K562 (cell line): ENCODE data around the gene FERMT3. TPM values are rescaled to one million over a fixed set of nuclear protein-coding genes. Genes with fewer than 3 reads are reported as not detected.

Experiments
- ATAC-seq: fragments of 200-7000 bp; cut with Tn5 transposase; 3 replicates; pipeline ENCODE4 v1.9.1; 2020; ENCODE audit warnings: moderate library complexity
- BruUV-seq: library from RNA; stranded (reverse); fragments of 400-500 nt; replicated peaks from 2 replicates; lab custom pipeline; 2021; lab: Mats Ljungman, UMichigan
- CTCF ChIA-PET: fragments of 300-600 bp; formaldehyde crosslinking; extraction: SDS; loops from one replicate; lab custom pipeline; 2021; ENCODE audit warnings: low intra/inter-chr PET ratio; lab: Yijun Ruan, JAX
- POLR2A ChIA-PET: fragments of 300-600, 350-650 bp; sonication (Branson Sonifier 250); formaldehyde crosslinking; extraction: SDS; loops from one replicate; lab custom pipeline; 2021; ENCODE audit warnings: antibody characterized with exemption, inconsistent platforms; lab: Yijun Ruan, JAX
- DNase-seq, 4 experiments: peaks; one replicate each; pipeline versions ENCODE4 v3.0.0 to v3.0.0-alpha.2; 2011 to 2018; ENCODE audit warnings: low spot score in 3 of 4, mixed read lengths in 3 of 4; ENCODE audit errors: extremely low read depth in 1 of 4
- FAIRE-seq: peaks from 2 replicates; lab custom pipeline; 2011; peaks lifted over from hg19 to GRCh38; lab: Jason Lieb, UNC
- H2AFZ ChIP-seq: 2 replicates; pipeline ENCODE4 v1.6.0; 2011; ENCODE audit warnings: low read depth, low read length, control low read depth, inconsistent platforms
- H3K27ac ChIP-seq: fragments of 200-600 bp; 3 replicates; pipeline ENCODE4 v1.8.0; 2011; ENCODE audit warnings: low read depth, mild to moderate bottlenecking, control low read depth, inconsistent platforms, low read length, moderate library complexity, mixed read lengths; ENCODE audit errors: extremely low read depth
- H3K27me3 ChIP-seq, 2 experiments: fragments of 300-600 bp in 1 of 2; 2 replicates in 1 of 2; 3 replicates in 1 of 2; pipeline versions ENCODE4 v1.6.0 to v1.8.0; 2011; ENCODE audit warnings: inconsistent platforms in 2 of 2, low read length in 2 of 2, mild to moderate bottlenecking in 1 of 2, mixed read lengths in 1 of 2, moderate library complexity in 1 of 2; ENCODE audit not compliant: control insufficient read depth in 2 of 2, insufficient read depth in 2 of 2
- H3K36me3 ChIP-seq: fragments of 300-600 bp; 3 replicates; pipeline ENCODE4 v1.8.0; 2011; ENCODE audit warnings: mild to moderate bottlenecking, low read length, inconsistent platforms; ENCODE audit not compliant: control insufficient read depth, insufficient read depth
- H3K4me1 ChIP-seq, 2 experiments: fragments of 200-600 bp in 1 of 2; replicated peaks in 1 of 2; 2 replicates in 1 of 2; 3 replicates in 1 of 2; pipeline versions ENCODE4 v1.5.1 to v1.8.0; 2011; ENCODE audit warnings: inconsistent platforms in 2 of 2, low read length in 2 of 2, mild to moderate bottlenecking in 1 of 2, mixed read lengths in 1 of 2, moderate library complexity in 1 of 2; ENCODE audit not compliant: control insufficient read depth in 2 of 2, insufficient read depth in 2 of 2
- H3K4me2 ChIP-seq: 2 replicates; pipeline ENCODE4 v1.6.1; 2011; ENCODE audit warnings: low read length, control low read depth, inconsistent platforms, mixed read lengths; ENCODE audit not compliant: insufficient read depth
- H3K4me3 ChIP-seq: fragments of 200-600 bp; sonication (generic), shearing (Covaris generic); 2 replicates; pipeline ENCODE4 v1.5.1; 2016; ENCODE audit warnings: control low read depth, inconsistent platforms
- H3K79me2 ChIP-seq: fragments of 200-600 bp; 3 replicates; pipeline ENCODE4 v1.8.0; 2011; ENCODE audit warnings: low read length, inconsistent platforms; ENCODE audit not compliant: control insufficient read depth, insufficient read depth
- H3K9ac ChIP-seq, 2 experiments: 2 replicates each; pipeline versions ENCODE4 v1.6.0 to v1.6.1; 2011; ENCODE audit warnings: low read depth in 2 of 2, low read length in 2 of 2, control low read depth in 1 of 2, inconsistent platforms in 1 of 2, mild to moderate bottlenecking in 1 of 2, mixed read lengths in 1 of 2; ENCODE audit not compliant: insufficient read depth in 1 of 2
- H3K9me1 ChIP-seq: one replicate; pipeline ENCODE4 v1.6.0; 2011; ENCODE audit warnings: inconsistent platforms, mild to moderate bottlenecking, low read length, moderate library complexity; ENCODE audit not compliant: control insufficient read depth, insufficient read depth
- H3K9me3 ChIP-seq: replicated peaks from 2 replicates; pipeline ENCODE4 v1.5.1; 2011; ENCODE audit warnings: low read depth, low read length, inconsistent platforms; ENCODE audit not compliant: control insufficient read depth, insufficient read depth
- H4K20me1 ChIP-seq: replicated peaks from 2 replicates; pipeline ENCODE4 v1.6.1; 2011; ENCODE audit warnings: low read length, inconsistent platforms, mixed read lengths; ENCODE audit not compliant: control insufficient read depth, insufficient read depth
- RBFOX2 ChIP-seq: fragments of 200-400 bp; formaldehyde crosslinking; IDR thresholded peaks from 2 replicates; pipeline ENCODE4 v1.6.1; 2017; ENCODE audit warnings: low read depth, mild to moderate bottlenecking, low read length, moderate library complexity
- ZBTB8A ChIP-seq: fragments of 450-650 bp; IDR thresholded peaks from 2 replicates; pipeline ENCODE4 v1.6.1; 2018; ENCODE audit warnings: mild to moderate bottlenecking, moderate library complexity; ENCODE audit not compliant: partially characterized antibody
- ZFPM2 ChIP-seq: fragments of 250-450 bp; sonication (Bioruptor Pico); IDR thresholded peaks from 2 replicates; pipeline ENCODE4 v1.5.1; 2022; ENCODE audit warnings: mild to moderate bottlenecking
- WGBS: fragments of 100-300 bp; shearing (Covaris generic); methylation state at CpG from one replicate; pipeline ENCODE4 v1.1.6; 2016; ENCODE audit warnings: low coverage, mixed read lengths; ENCODE audit not compliant: insufficient coverage; ENCODE audit errors: missing lambda C conversion rate; 5-methylcytosine and 5-hydroxymethylcytosine counted together
- in situ Hi-C: fragments of 300-500 bp; cut with MboI; formaldehyde crosslinking; loops from 4 replicates; pipeline ENCODE4 v1.15.0; 2018; ENCODE audit warnings: inconsistent platforms, mixed read lengths
- intact Hi-C: fragments of 100-400 bp; cut with micrococcal nuclease; formaldehyde crosslinking; loops from 2 replicates; pipeline ENCODE4 v1.14.2; 2022
- polyA plus RNA-seq, 8 experiments: library from polyadenylated mRNA; depleted of rRNA in 4 of 8; stranded (reverse) in 5 of 8; unstranded in 3 of 8; fragments of >200 nt; fragmentation: Nextera tagmentation in 2 of 8; fragmentation: Illumina TruSeq in 1 of 8; extraction: Ambion mirVana in 2 of 8; extraction: Trizol in 1 of 8; gene quantifications; 2 replicates each; pipeline versions ENCODE4 v1.2.1 to v1.2.3, GENCODE V29; 2011 to 2014; ENCODE audit warnings: inconsistent platforms in 1 of 8, missing spikeins in 1 of 8
- total RNA-seq, 7 experiments: library from RNA; depleted of rRNA in 6 of 7; stranded (reverse); fragments of >200 nt in 6 of 7; fragmentation: Illumina TruSeq in 2 of 7; extraction: Trizol in 2 of 7; gene quantifications; 2 replicates each; pipeline versions ENCODE4 v1.2.1 to v1.2.3, GENCODE V29; 2011 to 2021; ENCODE audit warnings: low replicate concordance in 1 of 7
- TF ChIP-seq, protein P1 (sequence below), 2 experiments: fragments of 150-350 bp in 1 of 2; IDR thresholded peaks; 2 replicates each; pipeline ENCODE4 v1.6.1; 2012 to 2016; ENCODE audit warnings: low read depth in 2 of 2, low read length in 2 of 2, mild to moderate bottlenecking in 1 of 2, moderate library complexity in 1 of 2
- TF ChIP-seq, protein P2 (sequence below): fragments of 450-650 bp; IDR thresholded peaks from 2 replicates; pipeline ENCODE4 v1.6.1; 2016; ENCODE audit warnings: antibody characterized with exemption
- TF ChIP-seq, protein P3 (sequence below), 2 experiments: fragments of 200-800 bp in 1 of 2; sonication (Bioruptor generic) in 1 of 2; sonication (generic) in 1 of 2; formaldehyde crosslinking in 1 of 2; IDR thresholded peaks in 1 of 2; conservative IDR thresholded peaks in 1 of 2; 2 replicates each; pipeline versions ENCODE4 v1.5.0 to v1.6.1; 2016 to 2020; ENCODE audit warnings: missing compliant biosample characterization in 1 of 2, missing genetic modification characterization in 1 of 2, missing genetic modification reagents in 1 of 2
- TF ChIP-seq, protein P4 (sequence below): sonication (generic); formaldehyde crosslinking; IDR thresholded peaks from 2 replicates; pipeline ENCODE4 v1.8.0; 2022; ENCODE audit warnings: missing genetic modification reagents, mild to moderate bottlenecking, borderline replicate concordance

Gene FERMT3
- total and polyA plus RNA-seq, 9 of the 15 experiments (the other 6 are each of a cell fraction or from before 2014, with no cell fraction given) = 3.2 to 275 (median 79.7) TPM

DNA sequence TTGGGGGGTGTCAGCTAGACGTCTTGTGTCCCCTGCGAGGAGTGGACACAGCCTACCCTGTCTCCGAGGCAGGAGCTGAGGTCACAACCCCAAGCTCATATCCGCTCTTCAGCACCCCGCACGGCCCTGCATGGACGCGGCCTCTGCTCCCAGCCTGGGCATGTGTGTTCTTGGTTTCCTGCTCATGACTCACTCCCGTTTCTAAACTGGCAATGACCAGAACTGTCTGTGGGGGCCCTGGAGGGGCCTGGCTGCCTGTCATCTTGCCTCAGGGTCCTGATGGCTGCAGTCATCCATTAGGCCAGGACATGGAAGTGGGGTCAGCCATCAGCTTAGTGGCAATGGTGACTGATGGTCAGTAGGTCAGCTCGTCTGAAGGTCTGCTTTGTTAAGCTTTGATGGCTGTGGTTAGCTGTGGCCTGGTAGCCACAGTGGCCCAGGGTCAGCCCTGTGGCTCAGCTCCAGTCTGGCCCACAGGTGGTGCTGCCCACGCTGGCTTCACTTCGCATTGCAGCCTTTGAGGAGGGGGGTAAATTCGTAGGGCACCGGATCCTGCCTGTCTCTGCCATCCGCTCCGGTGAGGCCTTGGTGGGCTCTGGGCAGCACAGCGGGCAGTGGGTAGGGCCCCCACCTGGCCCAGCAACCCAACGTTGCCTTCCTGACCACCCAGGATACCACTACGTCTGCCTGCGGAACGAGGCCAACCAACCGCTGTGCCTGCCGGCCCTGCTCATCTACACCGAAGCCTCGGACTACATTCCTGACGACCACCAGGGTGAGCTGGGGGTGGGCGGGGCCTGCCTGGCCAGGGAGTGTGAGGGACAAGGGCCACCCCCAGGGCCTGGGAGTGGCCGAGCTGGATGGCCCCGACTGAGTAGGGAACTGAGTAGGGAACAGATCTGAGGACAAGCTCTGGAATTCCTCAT, 56.8 kb downstream of the FERMT3 start (continued):
- TF ChIP-seq, protein P1, sequence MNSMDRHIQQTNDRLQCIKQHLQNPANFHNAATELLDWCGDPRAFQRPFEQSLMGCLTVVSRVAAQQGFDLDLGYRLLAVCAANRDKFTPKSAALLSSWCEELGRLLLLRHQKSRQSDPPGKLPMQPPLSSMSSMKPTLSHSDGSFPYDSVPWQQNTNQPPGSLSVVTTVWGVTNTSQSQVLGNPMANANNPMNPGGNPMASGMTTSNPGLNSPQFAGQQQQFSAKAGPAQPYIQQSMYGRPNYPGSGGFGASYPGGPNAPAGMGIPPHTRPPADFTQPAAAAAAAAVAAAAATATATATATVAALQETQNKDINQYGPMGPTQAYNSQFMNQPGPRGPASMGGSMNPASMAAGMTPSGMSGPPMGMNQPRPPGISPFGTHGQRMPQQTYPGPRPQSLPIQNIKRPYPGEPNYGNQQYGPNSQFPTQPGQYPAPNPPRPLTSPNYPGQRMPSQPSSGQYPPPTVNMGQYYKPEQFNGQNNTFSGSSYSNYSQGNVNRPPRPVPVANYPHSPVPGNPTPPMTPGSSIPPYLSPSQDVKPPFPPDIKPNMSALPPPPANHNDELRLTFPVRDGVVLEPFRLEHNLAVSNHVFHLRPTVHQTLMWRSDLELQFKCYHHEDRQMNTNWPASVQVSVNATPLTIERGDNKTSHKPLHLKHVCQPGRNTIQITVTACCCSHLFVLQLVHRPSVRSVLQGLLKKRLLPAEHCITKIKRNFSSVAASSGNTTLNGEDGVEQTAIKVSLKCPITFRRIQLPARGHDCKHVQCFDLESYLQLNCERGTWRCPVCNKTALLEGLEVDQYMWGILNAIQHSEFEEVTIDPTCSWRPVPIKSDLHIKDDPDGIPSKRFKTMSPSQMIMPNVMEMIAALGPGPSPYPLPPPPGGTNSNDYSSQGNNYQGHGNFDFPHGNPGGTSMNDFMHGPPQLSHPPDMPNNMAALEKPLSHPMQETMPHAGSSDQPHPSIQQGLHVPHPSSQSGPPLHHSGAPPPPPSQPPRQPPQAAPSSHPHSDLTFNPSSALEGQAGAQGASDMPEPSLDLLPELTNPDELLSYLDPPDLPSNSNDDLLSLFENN (IDR thresholded peaks at IDR 0.05; ENCODE audit: low read depth in 2 of 2, low read length in 2 of 2) = no peak
- TF ChIP-seq RBFOX2 = peak; percentile 53

DNA sequence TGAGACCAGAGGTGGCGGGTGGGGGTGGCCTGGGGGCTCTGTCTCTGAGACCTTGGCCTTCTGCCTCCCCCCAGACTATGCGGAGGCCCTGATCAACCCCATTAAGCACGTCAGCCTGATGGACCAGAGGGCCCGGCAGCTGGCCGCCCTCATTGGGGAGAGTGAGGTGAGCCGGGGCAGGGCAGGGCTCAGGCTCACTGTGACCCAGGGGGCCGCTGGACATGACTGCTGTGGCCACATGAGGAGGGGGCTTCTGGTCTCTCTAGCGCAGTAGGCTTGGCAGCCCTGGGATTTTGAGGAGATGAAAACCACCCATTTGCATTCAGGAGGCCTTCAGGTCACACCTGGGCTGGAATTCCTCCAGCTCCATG, 57.4 kb downstream of the FERMT3 start:
- Histone ChIP-seq H3K27me3 (no peaks in the 10 kb centered on the region), H3K4me1 (peaks cover 14 to 51% of the 10 kb centered on the region in 2 experiments), H3K9me1 (peaks cover 3% of the 10 kb centered on the region), H4K20me1 (0 out of 2 replicates have a peak, but pooled peaks cover 4% of the 10 kb centered on the region), H2AFZ (no peak overlapping the region), H3K9me3 (no peaks in the 10 kb centered on the region), H3K4me3 (no peak overlapping the region), H3K27ac (no peak overlapping the region), H3K4me2 (no peak overlapping the region), H3K9ac (peak overlapping the region in 1 of 2 experiments; percentile 18; a peak in 1 of 4 replicates), H3K79me2 (peaks cover 10% of the 10 kb centered on the region; the same call in 2 of the 3 replicates), H3K36me3 (peaks cover 86% of the 10 kb centered on the region)
- ATAC-seq = no peak
- CTCF ChIA-PET = no interaction called here
- WGBS = 94% methylated on average over 7 of the region's 8 CpGs
- BruUV-seq = no TSS peak
- POLR2A ChIA-PET = interaction anchor here (0.6 to 2.4 kb wide), 6 partner anchors 8 to 59 kb away, joined by 3 to 7 read pairs (median 4); partner anchors contain the start of genes PLCB3 and PPP1R14B
- intact Hi-C loops = no loop called here
- no peak for DNase-seq
- in situ Hi-C loops = no loop called here
- FAIRE-seq = no peak
- TF ChIP-seq, protein P2, sequence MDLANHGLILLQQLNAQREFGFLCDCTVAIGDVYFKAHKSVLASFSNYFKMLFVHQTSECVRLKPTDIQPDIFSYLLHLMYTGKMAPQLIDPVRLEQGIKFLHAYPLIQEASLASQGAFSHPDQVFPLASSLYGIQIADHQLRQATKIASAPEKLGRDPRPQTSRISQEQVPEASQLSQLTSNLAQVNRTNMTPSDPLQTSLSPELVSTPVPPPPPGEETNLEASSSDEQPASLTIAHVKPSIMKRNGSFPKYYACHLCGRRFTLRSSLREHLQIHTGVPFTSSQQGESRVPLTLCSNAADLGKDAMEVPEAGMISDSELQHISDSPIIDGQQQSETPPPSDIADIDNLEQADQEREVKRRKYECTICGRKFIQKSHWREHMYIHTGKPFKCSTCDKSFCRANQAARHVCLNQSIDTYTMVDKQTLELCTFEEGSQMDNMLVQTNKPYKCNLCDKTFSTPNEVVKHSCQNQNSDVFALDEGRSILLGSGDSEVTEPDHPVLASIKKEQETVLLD = no peak
- no peak for TF ChIP-seq ZBTB8A
- TF ChIP-seq, protein P3, sequence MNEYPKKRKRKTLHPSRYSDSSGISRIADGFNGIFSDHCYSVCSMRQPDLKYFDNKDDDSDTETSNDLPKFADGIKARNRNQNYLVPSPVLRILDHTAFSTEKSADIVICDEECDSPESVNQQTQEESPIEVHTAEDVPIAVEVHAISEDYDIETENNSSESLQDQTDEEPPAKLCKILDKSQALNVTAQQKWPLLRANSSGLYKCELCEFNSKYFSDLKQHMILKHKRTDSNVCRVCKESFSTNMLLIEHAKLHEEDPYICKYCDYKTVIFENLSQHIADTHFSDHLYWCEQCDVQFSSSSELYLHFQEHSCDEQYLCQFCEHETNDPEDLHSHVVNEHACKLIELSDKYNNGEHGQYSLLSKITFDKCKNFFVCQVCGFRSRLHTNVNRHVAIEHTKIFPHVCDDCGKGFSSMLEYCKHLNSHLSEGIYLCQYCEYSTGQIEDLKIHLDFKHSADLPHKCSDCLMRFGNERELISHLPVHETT (CRISPR knock-in tag; conservative IDR thresholded peaks at IDR 0.05 in 1 of 2, IDR thresholded peaks at IDR 0.05 in 1 of 2) = no peak
- TF ChIP-seq ZFPM2 = no peak
- TF ChIP-seq, protein P4, sequence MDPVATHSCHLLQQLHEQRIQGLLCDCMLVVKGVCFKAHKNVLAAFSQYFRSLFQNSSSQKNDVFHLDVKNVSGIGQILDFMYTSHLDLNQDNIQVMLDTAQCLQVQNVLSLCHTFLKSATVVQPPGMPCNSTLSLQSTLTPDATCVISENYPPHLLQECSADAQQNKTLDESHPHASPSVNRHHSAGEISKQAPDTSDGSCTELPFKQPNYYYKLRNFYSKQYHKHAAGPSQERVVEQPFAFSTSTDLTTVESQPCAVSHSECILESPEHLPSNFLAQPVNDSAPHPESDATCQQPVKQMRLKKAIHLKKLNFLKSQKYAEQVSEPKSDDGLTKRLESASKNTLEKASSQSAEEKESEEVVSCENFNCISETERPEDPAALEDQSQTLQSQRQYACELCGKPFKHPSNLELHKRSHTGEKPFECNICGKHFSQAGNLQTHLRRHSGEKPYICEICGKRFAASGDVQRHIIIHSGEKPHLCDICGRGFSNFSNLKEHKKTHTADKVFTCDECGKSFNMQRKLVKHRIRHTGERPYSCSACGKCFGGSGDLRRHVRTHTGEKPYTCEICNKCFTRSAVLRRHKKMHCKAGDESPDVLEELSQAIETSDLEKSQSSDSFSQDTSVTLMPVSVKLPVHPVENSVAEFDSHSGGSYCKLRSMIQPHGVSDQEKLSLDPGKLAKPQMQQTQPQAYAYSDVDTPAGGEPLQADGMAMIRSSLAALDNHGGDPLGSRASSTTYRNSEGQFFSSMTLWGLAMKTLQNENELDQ (CRISPR knock-in tag) = no peak
